Caco-2 (cell line): ENCODE results near the gene CCDC97. TPM values are rescaled to one million over a fixed set of nuclear protein-coding genes. Genes with fewer than 3 reads are reported as not detected.

Experiments used
- BruUV-seq: library from RNA; stranded (reverse); fragments of 400-500 nt; replicated peaks from 2 replicates; lab custom pipeline; 2021; lab: Mats Ljungman, UMichigan
- CTCF ChIA-PET: fragments of 300-600 bp; sonication (Branson Sonifier 250); formaldehyde crosslinking; loops from one replicate; lab custom pipeline; 2022; ENCODE audit warnings: antibody characterized with exemption; lab: Charles Lee
- POLR2A ChIA-PET: fragments of 300-600 bp; sonication (Branson Sonifier 250); formaldehyde crosslinking; loops from one replicate; lab custom pipeline; 2022; ENCODE audit warnings: antibody characterized with exemption; lab: Charles Lee
- DNase-seq, 2 experiments: peaks; one replicate each; pipeline versions ENCODE4 v3.0.0 to v3.0.0-alpha.2; 2020 to 2022
- H3K27me3 ChIP-seq: replicated peaks from 2 replicates; pipeline ENCODE4 v1.6.0; 2011; ENCODE audit warnings: low read length; ENCODE audit not compliant: control insufficient read depth, insufficient read depth
- H3K36me3 ChIP-seq: 2 replicates; pipeline ENCODE4 v1.5.1; 2011; ENCODE audit warnings: low read length; ENCODE audit not compliant: control insufficient read depth, insufficient read depth
- H3K4me1 ChIP-seq: fragments of 250-450 bp; sonication (Bioruptor Pico); 2 replicates; pipeline ENCODE4 v1.5.1; 2020; ENCODE audit warnings: mild to moderate bottlenecking
- H3K4me3 ChIP-seq: 2 replicates; pipeline ENCODE4 v1.5.1; 2011; ENCODE audit warnings: low read depth, mild to moderate bottlenecking, control low read depth, low read length
- H3K9me3 ChIP-seq: fragments of 250-450 bp; sonication (Bioruptor Pico); 2 replicates; pipeline ENCODE4 v1.5.1; 2020; ENCODE audit warnings: mild to moderate bottlenecking, moderate library complexity
- H3K27ac Mint-ChIP-seq: one replicate; pipeline ENCODE4 v1.8.0; 2022; ENCODE audit warnings: mixed read lengths; ENCODE audit not compliant: unreplicated experiment
- H3K27me3 Mint-ChIP-seq: one replicate; pipeline ENCODE4 v1.8.0; 2022; ENCODE audit warnings: mixed read lengths; ENCODE audit not compliant: insufficient read depth, unreplicated experiment
- H3K36me3 Mint-ChIP-seq: one replicate; pipeline ENCODE4 v1.8.0; 2022; ENCODE audit warnings: mild to moderate bottlenecking, mixed read lengths; ENCODE audit not compliant: insufficient read depth, unreplicated experiment
- H3K4me1 Mint-ChIP-seq: one replicate; pipeline ENCODE4 v1.8.0; 2022; ENCODE audit warnings: low read depth, mixed read lengths; ENCODE audit not compliant: unreplicated experiment
- H3K4me3 Mint-ChIP-seq: one replicate; pipeline ENCODE4 v1.8.0; 2022; ENCODE audit warnings: mild to moderate bottlenecking, moderate library complexity, mixed read lengths; ENCODE audit not compliant: unreplicated experiment
- H3K9me3 Mint-ChIP-seq: one replicate; pipeline ENCODE4 v1.8.0; 2022; ENCODE audit warnings: mixed read lengths; ENCODE audit not compliant: unreplicated experiment
- intact Hi-C: fragments of 100-400 bp; cut with micrococcal nuclease; formaldehyde crosslinking; loops from one replicate; pipeline ENCODE4 v1.10.0; 2022; ENCODE audit not compliant: unreplicated experiment
- total RNA-seq: library from RNA; stranded (reverse); gene quantifications from 2 replicates; pipeline ENCODE4 v1.2.3, GENCODE V29; 2022
- TF ChIP-seq, protein P1 (sequence below), 2 experiments: fragments of 200-600 bp in 1 of 2; IDR thresholded peaks; 1 replicate in 1 of 2; 2 replicates in 1 of 2; pipeline versions ENCODE4 v1.5.1 to v1.8.0; 2011 to 2022; ENCODE audit warnings: antibody characterized with exemption in 1 of 2, control low read depth in 1 of 2, inconsistent platforms in 1 of 2, low read depth in 1 of 2, low read length in 1 of 2, mild to moderate bottlenecking in 1 of 2, moderate library complexity in 1 of 2; ENCODE audit not compliant: insufficient read depth in 1 of 2, severe bottlenecking in 1 of 2, unreplicated experiment in 1 of 2

The CCDC97 gene
- total RNA-seq, 1 experiment from 2014 or later = 47.1 TPM

DNA sequence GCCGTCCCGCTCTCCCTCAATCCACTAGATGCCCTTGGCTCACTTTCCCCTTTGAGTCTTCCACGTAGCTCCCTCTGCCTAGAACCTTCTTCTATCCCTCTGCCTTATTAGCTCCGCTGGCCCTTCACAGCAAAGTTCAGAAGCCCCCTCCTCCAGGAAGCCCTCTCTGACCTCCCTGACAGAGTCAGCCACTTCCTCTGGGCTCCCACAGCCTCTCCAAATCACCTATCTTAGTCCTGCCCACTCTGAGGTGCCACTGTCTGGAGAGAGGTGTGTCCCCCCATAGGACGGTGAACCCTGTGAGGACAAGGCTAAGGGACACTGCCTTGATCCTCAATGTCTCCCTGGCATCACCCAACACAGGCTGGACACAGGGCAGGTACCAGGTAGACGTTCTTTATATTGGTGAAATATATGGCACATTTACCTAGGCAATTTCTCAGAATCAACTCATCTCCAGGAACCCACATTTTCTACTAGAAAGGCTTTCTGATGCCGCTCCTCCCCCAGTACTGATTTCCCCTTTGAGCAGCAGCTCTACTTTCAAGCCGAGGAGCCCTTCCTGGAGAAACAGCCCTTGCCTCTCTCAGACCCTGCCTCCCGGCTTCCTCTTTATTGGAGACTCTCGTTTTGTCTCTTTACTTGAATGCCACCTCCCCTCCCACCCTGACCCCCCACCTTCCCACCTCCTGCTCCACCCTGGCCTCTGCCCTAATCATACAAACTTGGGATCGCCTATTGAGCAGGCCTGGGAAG, 47.2 kb downstream of the CCDC97 start:
- Histone ChIP-seq H3K4me3 (no peak overlapping the region), H3K36me3 (no peaks in the 10 kb centered on the region), H3K27me3 (no peaks in the 10 kb centered on the region; the same call in 1 of the 2 replicates), H3K9me3 (no peaks in the 10 kb centered on the region), H3K4me1 (no peaks in the 10 kb centered on the region)
- CTCF ChIA-PET = no interaction called here
- Mint-ChIP-seq H3K27me3 (peaks cover 2% of the 10 kb centered on the region), H3K4me3 (no peak overlapping the region), H3K36me3 (peaks cover 6% of the 10 kb centered on the region), H3K9me3 (no peaks in the 10 kb centered on the region), H3K27ac (no peak overlapping the region), H3K4me1 (peaks cover 11% of the 10 kb centered on the region)
- intact Hi-C loops = no loop called here
- DNase-seq = no peak
- POLR2A ChIA-PET = no interaction called here
- TF ChIP-seq, protein P1, sequence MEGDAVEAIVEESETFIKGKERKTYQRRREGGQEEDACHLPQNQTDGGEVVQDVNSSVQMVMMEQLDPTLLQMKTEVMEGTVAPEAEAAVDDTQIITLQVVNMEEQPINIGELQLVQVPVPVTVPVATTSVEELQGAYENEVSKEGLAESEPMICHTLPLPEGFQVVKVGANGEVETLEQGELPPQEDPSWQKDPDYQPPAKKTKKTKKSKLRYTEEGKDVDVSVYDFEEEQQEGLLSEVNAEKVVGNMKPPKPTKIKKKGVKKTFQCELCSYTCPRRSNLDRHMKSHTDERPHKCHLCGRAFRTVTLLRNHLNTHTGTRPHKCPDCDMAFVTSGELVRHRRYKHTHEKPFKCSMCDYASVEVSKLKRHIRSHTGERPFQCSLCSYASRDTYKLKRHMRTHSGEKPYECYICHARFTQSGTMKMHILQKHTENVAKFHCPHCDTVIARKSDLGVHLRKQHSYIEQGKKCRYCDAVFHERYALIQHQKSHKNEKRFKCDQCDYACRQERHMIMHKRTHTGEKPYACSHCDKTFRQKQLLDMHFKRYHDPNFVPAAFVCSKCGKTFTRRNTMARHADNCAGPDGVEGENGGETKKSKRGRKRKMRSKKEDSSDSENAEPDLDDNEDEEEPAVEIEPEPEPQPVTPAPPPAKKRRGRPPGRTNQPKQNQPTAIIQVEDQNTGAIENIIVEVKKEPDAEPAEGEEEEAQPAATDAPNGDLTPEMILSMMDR (IDR thresholded peaks at IDR 0.05; ENCODE audit: insufficient read depth in 1 of 2, low read depth in 1 of 2, low read length in 1 of 2, severe bottlenecking in 1 of 2, unreplicated experiment in 1 of 2) = no peak
- BruUV-seq = no TSS peak

DNA sequence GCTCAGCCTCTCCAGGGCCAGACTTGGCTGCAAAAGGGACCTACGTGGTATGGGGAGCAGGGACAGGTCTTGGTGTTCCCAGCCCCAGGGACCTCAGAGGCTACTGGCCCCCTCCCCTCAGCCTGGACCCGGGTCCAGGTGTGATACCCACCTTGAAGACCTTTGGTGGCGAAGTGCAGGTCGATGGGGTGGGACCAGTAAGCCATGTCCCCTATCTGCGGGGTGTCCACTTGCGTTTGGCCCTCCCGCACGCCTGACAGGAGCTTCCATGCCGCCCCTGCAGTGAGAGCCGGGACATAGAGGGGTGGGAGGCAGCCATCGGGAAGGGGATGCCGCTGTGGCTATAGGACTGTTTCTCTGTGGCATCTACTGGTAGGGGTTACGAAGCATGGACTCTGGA, 47.8 kb downstream of the CCDC97 start:
- no peaks in the 10 kb centered on the region; the same call in 1 of the 2 replicates for H3K27me3 ChIP-seq
- Mint-ChIP-seq H3K4me1 (peaks cover 6% of the 10 kb centered on the region), H3K4me3 (no peak overlapping the region), H3K36me3 (peaks cover 6% of the 10 kb centered on the region), H3K9me3 (no peaks in the 10 kb centered on the region), H3K27ac (no peak overlapping the region), H3K27me3 (no peaks in the 10 kb centered on the region)
- no peak for DNase-seq
- no peaks in the 10 kb centered on the region for H3K36me3 ChIP-seq
- H3K4me1 ChIP-seq = no peaks in the 10 kb centered on the region
- ChIA-PET CTCF (no interaction called here), POLR2A (no interaction called here)
- TF ChIP-seq, protein P1 (IDR thresholded peaks at IDR 0.05; ENCODE audit: insufficient read depth in 1 of 2, low read depth in 1 of 2, low read length in 1 of 2, severe bottlenecking in 1 of 2, unreplicated experiment in 1 of 2) = no peak
- no peaks in the 10 kb centered on the region for H3K9me3 ChIP-seq
- intact Hi-C loops = no loop called here
- BruUV-seq = no TSS peak
- no peak overlapping the region for H3K4me3 ChIP-seq

DNA sequence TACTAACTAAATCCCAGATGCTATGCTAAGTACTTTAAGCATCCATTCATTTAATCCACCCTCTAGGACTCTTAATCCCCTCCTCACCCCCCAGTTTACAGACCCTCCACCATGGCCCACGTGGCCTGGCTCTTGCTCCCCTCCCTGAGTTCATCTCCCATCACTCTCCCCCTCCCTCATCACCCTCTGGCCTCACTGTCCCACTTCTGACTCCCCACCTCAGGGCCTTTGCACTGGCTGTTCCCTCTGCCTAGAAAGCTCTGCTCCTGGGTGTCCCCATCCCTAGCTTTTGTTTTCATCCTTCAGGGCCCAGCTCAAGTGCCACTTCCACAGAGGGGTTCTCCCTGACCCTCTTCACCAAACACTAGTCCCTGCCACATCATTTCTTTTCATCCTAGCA, 49.8 kb downstream of the CCDC97 start:
- no peaks in the 10 kb centered on the region for H3K9me3 Mint-ChIP-seq
- H3K27ac Mint-ChIP-seq = no peak overlapping the region
- no peaks in the 10 kb centered on the region for H3K27me3 ChIP-seq
- intact Hi-C loops = no loop called here
- peaks cover 15% of the 10 kb centered on the region for H3K36me3 Mint-ChIP-seq
- no TSS peak for BruUV-seq
- TF ChIP-seq, protein P1 (IDR thresholded peaks at IDR 0.05; ENCODE audit: insufficient read depth in 1 of 2, low read depth in 1 of 2, low read length in 1 of 2, severe bottlenecking in 1 of 2, unreplicated experiment in 1 of 2) = no peak
- H3K36me3 ChIP-seq = no peaks in the 10 kb centered on the region
- DNase-seq = no peak
- H3K4me1 Mint-ChIP-seq = no peaks in the 10 kb centered on the region
- CTCF ChIA-PET = no interaction called here
- no peaks in the 10 kb centered on the region for H3K27me3 Mint-ChIP-seq
- H3K4me3 Mint-ChIP-seq = no peak overlapping the region
- POLR2A ChIA-PET = no interaction called here
- no peaks in the 10 kb centered on the region for H3K9me3 ChIP-seq
- H3K4me3 ChIP-seq = no peak overlapping the region
- no peaks in the 10 kb centered on the region for H3K4me1 ChIP-seq
